ENCODE results near the gene PI16.

GRCh38 chr6:36999061-36999750 is 44.7 kb downstream of the PI16 start:
- no peak for TF ChIP-seq CTCF (IDR thresholded peaks at IDR 0.05; ENCODE audit: low read depth, low read length)
- no peak for TF ChIP-seq POLR2A (IDR thresholded peaks at IDR 0.05; ENCODE audit: extremely low read depth, insufficient read length)
- no peak for TF ChIP-seq MAX (IDR thresholded peaks at IDR 0.05; ENCODE audit: low read depth, low read length)

Measured in NB4 (cell line).